Stimulated activated CD4-positive, alpha-beta T cell treated with anti-CD3 and anti-CD28 coated beads, Interleukin-4, amount 100 ng/mL, for 24 hours (primary cell): ENCODE measurements around the gene SLC6A12.
"Not testable (repeated sequence)": the region's sequence is repeated elsewhere in the genome, so short reads cannot be mapped to it uniquely, and the experiment has no call there.

Experiments
- DNase-seq: peaks from one replicate; pipeline ENCODE4 v3.0.0-alpha.2; 2020

Gene SLC6A12

DNA sequence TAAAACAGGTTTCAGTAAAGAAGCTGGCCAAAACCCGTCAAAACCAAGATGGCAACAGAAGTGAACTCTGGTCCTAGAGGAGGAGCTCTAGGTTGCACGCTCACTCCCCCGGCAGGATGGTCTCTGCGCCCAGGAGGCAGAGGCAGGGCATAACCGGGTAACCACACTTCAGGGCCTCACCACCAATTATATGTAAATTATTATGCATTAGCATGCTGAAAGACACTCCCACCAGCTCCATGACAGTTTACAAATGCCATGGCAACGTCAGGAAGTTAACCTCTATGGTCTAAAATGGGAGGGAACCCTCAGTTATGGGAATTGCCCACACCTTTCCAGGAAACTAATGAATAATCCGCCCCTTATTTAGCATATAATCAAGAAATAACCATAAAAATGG lies 20.1 kb upstream of the SLC6A12 start:
- DNase-seq, result no peak

DNA sequence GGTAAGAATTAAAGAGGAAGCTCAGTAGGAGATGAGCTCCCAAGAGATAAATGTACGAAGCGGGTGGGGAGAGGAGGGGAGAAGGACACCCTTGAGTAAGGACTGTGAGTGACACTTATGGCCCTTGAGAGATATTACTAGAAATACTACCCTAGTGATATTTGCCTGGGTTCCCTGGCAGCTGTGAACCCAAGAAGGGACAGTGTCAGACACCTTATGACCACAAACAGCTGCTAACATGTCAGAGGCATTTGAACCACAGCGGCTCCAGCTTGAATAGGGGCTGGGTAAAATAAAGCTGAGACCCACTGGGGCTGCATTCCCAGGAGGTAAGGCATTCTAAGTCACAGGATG lies 19.6 kb upstream of the SLC6A12 start:
- DNase-seq, result no peak

DNA sequence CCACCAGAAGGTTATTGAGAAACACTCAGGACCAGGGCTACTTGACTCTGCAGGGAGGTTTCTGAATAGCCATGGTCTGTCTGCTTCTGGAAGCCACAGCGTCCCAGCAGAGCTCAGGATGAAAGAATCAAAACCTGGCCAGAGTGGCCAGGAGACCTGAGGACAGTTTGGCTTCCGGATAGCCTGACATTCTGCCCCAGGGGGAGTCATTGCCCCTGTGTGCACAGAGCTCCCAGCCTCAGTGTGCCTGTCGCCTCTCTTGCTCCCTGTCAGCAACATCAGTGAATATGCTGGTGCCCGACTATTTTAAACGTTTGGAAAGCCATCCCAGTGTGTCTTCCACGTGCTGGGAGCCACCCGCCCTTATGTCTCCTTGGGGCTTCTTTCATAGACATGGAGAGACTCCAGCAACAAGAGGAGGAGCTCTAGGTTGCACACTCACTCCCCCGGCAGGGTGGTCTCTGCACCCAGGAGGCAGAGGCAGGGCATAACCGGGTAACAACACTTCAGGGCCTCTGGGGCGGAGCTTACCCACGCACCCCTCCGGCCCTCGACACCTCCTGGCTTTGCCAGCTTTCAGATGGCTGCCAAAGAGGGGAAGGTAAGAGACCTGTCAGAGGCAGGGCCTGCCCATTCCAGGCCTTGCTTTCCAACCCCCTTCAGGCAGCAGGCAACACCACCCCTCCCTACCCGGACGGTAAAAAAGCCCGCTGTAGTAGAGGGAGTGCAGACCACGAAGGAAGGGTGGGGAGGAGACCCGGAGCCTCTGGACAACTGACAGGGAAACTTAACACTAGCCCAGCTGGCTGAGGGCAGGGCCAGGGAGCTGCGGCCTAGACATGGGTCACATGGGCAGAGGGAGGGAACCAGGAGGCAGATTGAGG lies 19.0 kb upstream of the SLC6A12 start:
- DNase-seq, result no peak

DNA sequence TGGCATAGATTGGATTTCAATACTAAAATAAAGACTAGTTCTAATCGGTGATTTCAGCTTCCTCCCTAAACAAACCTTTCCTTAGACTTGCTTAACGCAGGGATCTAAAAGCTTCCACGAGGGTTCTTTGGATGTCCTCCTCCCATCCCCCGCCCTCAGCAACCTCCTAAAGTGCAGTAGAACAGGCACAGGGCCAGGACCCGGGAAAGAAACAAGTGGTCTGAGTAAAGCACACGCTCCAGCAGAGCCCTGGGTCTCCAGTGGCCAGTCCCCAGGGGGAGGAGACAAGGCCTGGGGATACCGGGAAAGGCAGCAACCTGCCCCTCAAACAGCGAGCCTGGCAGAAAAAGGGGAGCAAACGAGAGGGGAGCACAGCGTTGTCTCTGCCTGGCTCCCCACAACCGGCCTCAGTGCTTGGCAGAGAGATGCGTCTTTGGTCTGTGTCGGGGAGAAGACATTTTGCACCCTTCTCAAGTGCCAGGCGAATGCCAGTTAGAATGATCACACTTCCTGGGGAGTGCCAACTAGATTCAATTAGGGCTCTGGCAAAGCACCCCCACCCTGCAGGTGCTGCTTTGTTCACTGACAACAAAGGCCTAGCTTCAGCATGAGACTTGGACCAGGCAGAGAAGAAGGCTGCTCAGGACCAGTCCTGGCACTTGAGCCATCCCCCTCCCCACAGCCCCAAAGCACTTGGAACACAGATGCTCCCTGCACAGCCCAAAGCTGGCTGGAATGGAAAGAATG lies 17.1 kb upstream of the SLC6A12 start:
- DNase-seq, result no peak

DNA sequence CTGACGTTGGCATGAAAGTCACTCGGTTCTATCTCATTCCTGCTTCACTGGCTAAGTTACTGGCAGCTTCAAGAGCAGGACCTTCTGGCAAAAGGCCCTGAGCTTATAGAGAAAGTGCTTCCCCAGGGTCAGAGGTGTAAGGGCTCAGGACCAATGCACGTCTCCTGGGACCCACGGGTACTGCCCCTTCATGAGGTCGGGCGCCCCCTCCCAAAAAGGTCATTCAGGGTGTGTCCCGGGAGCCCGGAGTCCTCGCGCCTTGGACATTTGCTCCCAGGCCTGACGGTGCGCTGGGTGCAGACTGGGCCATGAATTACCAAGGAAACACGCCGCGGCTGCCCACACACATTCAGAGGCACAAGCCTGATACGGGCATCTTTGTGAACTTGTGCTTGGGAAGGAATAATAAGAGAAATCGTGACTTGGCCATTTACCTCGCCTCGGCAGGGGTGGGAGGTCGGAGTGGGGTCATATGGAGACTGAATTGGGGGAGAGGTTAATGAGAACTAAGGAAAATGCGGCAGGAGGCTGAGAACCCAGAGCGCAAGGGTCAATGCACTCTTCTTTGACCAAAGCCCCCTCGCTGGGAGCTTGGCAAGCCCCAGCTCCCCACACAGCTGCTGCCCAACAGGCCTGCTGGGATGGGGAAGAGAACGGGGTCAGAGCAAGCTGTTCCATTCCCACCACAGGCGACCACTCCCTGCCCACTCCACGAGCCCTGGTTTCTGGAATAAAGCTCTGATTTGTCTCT lies 15.7 kb upstream of the SLC6A12 start:
- DNase-seq, result no peak

DNA sequence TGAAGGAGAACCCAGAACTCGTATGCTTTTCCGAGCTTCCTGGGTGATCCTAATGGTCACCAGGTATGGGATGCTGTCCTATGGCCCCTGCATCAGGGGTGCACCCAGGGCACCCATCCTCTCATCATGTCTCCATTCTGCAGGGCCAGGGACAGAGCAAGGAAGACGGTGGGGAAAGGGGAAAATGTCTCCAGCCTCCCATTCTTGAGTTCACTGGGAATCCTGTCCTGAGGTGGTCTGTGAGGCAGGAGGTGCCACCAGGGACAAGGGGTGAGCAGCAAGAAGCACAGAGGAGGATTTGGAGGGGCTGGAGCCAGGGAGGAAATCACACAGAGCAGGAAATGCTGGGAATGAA lies 14.9 kb upstream of the SLC6A12 start:
- DNase-seq, result no peak

DNA sequence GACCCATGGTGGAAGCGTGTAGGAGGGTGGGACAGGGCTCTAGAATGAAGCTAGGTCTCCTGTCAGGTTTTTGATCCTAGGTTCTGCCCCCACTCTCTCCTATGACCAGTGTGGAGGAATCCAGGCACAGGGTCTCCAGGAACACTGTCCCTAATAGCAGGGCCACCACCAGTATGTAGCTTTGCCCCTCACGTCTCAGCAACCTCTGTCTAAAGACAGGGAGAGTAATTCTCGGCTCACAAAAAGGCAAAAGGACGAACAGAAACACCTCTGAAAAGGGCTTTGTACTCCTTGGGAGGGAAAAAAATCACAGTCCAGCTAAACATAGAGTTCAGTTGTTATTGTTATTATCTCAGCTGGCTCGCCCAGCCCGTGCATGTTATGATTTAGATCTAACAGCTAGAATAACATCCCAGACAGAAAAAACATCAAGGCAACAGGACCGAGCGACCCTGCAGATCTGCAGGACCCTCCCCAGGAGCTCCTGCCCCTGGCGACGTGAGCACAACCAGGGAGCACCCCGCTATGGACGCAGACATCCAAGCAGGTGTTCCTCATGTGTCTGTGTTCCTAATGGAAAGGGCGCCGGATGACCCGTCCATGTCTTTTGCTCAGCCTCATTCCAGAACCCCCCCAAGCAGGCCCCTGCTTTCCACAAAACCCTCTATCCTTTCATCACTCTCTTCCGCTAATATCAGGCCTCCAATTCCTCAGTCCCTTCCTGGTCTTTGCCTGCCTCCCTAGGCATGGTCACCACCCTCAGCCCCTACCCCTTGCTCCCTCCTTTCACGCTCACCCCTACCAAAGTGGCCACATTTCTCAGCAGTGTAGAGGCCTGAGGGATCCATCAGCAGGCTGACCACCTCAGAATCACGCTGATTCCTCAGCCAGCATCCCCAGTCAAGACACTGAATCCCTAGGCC lies 14.2 kb upstream of the SLC6A12 start:
- no peak for DNase-seq

DNA sequence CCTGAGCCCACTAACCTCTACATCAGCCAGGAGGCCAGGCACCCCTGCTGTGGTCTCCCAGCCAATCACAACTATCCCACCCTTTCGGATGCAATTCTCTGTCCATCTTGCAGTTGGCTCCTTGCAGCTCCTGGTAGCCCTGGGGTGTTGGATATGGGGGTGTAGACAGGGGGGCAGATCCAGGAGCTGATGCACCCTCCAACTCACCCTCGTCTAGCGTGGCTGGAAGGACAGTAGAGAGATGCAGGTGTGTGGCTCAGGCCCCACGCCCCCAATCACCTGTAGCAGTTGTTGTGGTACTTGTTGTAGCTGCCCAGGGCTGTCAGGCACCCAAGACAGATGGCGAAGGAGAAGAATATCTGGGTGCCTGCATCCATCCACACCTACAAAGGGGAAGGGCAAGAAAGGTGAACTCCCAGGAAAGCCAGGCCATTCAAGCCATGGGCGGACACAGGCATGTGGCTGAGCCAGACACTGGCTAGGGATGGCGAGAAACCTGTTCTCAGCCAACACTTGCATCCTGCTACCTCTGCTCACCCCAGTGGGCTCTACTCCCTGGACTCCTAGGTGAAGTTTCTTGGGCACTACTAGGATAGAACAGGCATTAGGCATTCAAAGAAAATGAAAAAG lies 13.4 kb upstream of the SLC6A12 start:
- no peak for DNase-seq

DNA sequence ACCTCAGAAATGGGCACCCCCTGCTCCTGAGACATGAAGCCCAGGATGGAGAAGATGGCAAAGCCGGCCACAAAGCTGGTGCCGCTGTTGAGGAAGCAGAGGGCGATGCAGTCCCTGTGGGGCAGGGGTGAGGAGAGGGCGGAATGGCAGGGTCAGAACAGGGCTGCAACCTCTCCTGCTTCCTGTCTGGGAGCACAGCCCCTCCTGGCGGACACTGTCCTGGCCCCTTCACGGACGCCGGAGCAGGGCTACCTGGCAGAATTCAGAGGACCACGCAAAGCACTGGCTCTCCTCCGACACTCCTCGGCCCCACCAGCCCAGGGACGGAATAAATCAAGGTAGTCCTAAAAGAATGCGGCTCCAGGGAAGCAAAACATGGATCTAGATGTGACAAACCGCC lies 12.4 kb upstream of the SLC6A12 start:
- DNase-seq, result no peak

DNA sequence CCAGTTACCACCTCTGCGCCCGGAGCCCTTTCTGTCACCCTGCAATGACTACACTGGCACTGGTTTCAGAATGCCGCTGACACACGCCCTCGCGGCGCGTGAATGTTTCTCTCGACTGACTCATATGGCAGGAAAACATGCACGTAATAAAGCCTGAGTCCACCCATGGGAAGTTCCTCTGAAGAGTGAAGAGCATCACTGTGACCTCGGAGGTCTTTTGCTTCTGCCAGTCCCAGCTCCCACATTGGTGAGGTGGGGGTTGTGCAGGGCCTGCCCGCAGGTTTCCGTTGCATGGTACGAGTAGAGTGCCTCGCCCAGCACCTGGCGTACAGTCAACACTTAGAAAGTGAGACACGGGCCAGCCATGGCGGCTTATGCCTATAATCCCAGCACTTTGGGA lies 11.1 kb upstream of the SLC6A12 start:
- DNase-seq, result no peak

DNA sequence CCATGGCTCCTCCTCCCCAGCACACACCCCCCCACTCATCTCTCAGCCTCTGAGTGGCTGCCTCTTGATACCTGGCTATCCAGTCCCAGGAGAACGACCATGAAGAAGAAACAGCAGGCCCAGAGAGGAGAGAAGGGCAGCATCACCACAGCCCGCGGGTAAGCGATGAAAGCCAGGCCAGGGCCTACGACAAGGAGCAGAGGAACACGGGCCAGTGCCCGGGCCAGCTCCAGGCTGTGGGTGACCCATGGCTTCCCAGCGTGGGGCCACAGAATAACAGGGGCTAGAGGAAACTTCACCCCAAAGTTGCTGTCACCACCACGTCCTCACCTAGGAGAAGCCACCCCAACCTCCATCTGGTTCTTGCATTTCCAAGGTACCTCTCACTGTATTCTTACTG lies 10.4 kb upstream of the SLC6A12 start:
- no peak for DNase-seq

DNA sequence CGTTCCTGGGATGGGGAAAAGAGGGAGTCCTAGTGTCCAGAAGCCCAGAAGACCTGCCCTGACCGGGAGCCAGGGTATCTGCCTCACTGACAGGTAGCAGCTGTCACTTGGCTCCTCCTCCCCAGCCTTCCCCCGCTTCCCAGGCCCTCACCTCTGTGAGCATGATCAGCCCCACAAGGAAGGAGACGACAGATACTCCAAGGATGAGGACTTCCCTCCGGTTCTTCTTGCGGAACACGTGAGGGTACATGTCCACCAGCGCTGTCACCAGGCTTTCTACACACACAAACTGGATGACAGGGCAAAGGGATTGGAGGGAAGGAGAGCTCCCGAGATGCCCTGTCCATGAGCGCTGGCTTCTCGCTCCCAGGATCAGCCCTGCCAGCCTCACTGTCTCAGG lies 9.9 kb upstream of the SLC6A12 start:
- DNase-seq, result no peak

DNA sequence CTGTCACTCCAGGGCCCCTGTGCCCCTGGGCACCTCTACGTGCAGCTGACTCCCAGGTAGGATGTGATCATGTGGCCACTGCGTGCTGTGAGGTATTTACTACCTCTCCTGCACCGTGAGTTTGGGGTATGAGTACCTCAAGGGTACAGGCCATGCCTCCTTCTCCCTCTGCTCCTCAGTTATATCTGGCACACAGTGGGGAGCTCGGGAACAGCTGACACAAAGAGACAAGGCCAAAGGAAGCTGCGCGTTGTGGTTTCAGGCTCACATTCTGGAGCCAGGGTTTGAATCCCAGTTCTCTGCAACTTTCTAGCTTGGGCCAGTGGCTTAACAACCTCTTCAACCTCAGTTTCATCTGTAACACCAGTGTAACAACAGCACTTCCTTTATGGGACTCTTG lies 7.8 kb upstream of the SLC6A12 start:
- DNase-seq, result no peak

DNA sequence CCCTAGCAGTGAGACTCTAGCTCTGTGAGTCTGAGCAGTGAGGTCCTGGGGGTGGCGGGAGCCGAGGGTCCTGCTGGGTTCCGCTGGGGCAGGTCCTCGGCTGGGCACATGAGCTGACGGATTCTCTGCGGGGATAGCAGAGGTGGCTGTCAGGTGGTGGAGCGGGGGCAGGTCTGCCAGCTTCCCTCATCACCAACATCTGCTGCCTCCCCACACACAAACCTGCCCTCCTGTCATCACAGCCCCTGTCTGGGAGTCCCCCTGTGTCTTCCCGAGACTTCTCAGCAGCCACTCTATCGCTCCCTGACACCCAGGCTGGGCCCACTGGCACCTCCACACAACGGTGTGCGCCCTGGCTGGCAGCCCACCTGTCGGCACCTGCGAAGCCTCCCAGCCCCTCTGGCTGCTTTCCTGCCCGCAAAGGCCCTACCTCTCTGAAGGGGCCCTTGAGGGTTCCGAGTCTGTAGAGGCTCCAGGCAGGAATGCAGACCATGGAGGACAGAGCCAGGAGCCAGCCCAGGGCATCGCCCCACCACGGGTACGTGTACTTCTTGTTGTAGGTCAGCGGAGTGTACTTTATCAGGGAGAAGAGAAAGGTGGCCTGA lies 7.1 kb upstream of the SLC6A12 start:
- DNase-seq, result no peak

DNA sequence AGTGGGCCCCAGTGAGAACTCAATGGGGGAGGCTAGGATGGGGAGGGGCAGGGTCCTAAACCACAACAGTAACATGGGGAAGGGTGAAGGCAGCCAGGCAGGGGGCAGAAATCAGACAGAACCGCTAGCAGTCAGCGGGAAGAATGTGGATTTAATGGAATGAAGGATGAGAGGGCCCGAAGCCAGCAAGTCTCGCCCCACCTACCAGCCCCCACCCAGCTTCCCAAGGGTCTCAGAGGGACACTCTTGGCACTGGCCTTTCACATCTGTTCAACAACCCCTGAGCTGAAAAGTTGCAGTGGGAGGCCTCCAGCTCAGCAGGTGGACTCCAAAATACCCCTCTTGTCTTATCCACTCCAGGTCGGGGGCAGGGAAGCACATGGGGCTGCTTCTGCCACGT lies 6.5 kb upstream of the SLC6A12 start:
- DNase-seq, result no peak

DNA sequence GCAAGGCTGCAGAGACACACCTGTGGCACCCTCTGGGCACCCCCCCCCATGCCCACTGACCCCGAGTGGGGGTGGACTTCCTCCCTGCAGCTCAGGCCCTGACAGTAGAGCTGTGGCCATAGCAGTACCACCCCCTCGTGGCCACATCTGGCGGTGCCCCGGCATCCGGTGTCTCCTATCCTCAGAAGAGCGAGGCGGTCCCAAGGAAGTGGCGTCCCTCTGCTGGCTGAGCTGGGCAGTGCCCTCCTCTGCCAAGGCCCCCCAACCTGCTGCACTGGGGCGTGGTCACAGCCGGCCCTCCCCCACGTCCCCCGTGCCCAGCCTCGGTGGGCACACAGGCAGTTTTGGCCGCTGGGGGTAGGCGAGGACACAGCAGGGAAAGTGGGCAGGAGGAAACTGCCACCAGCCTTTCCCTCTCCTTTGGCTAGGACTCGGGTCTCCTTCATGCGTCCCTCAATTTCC lies 6.0 kb upstream of the SLC6A12 start:
- peak; percentile 47 for DNase-seq

DNA sequence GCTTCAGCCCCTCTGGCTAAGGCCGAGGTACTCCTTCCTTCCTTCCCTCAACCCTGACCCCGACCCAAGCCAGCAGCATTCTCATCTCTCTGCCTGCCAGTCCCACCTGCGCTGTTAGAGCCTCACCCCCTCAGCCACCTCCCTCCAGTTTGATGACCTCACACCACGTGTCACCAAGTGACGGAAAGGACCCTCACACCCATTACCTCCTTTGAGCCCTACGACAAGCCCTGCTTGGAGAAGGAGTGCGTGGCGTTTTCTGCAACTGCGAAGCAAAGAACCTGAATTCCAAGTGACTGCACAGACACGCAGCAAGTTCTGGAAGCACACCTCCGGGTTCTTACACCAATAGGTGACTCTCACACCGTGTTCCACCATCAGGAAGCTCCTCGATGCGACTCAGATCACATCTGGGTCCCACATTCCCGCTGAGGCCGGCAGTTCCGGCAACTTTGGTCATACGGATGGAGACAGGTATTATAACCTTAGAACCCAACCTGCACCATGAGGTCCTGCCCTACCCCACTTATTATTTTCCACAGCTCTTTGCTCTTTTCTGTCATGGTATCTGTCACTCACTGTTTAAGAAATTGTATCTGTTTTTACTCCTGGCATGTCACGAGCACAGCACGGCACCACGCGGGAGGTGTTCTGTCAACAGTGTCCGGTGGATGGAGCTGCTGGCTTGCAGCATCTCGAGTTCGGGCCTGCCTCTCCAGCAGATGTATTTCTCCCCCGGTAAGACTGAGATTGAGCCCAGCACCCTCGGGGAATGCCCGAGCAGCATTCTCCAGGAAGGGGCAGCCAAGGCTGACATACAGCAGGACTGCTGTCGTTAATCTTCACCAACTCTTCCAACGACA lies 5.0 kb upstream of the SLC6A12 start:
- no peak for DNase-seq

DNA sequence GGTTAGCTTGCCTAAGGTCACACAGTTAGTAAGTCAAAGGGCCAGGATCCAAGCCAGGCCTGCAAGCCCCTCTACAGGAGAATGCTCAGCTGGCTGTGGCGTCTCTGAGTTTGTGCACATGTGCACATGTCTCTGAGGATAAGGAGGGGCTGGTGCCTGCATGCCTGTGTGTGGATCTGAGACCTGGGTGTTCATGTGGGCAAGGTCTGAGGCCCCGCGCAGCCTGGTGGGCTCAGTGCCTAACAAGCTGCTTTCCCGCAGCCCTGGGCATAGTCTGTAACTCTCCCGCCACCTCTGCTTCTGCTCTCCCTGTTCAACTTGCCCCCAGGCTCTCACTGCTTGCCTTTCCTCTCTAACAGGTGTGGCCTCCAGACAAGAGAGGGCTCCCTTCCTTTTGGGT lies 4.3 kb upstream of the SLC6A12 start:
- DNase-seq, result no peak

DNA sequence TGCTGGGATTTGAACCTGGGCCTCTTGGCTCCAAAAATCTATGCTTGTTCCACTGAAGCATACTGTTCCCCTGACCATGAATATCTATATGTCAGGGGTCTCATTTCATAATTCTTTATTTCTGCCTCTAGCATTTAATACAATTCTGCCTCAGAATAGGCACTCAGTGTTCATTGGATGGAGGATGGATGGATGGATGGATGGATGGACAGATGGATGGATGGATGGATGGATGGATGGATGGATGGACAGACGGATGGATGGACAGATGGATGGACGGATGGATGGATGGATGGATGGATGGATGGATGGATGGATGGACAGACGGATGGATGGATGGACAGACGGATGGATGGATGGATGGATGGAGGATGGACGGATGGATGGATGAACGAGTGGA lies 3.1 kb upstream of the SLC6A12 start:
- not testable (repeated sequence) for DNase-seq

DNA sequence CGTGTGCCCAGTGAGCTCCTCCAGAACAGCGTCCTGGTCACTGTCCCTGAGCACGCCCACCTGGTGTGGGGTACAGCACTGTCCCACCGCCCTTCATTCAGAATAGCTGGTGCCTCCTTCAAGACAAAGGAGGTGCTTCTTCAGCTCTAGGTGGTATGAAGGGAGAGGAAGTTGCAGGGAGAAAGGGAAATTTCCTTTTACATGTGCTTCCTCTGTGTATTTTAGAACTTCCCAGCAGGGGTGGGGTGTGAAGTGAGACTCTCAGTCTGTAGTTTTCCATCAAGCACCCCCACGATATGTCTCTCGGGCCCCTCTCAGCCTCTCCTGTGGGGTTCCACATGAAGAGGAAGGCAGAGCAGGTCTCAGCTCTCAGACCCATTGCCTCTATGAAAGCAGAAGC lies 1.2 kb upstream of the SLC6A12 start:
- DNase-seq, result no peak

DNA sequence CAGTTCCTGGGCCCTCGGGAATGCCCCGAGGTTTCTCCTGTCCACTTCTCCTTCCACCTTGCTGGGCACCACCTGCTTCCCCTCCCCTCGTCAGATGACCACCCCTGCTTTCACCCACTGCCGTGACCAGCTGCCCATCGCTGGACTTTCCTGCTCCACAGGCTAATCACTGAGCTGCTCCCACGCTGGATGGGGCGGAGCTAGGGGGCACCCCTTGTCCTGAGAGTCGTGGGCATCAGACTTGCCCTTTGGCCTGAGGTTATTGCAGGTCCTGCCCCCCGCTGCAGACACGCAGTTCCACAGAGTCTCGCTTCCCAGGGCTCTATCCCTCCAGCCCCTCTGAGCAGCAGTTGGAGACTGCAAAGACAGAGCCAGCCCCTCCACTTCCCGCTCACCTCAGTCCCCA lies 427 bp downstream of the SLC6A12 start:
- DNase-seq, result no peak
